GM13976 (cell line): ENCODE measurements around the gene TARDBP.
"Not testable (repeated sequence)": the region's sequence is repeated elsewhere in the genome, so short reads cannot be mapped to it uniquely, and the experiment has no call there.

Source experiments
- DNase-seq: peaks from one replicate; pipeline ENCODE4 v3.0.0; 2012; ENCODE audit warnings: low spot score
- in situ Hi-C: fragments of 300-500 bp; cut with MboI; formaldehyde crosslinking; loops from one replicate; pipeline ENCODE4 v1.12.0; 2022; ENCODE audit warnings: low sequenced_read_pairs, mixed read lengths, inconsistent platforms; ENCODE audit not compliant: unreplicated experiment
- TF ChIP-seq, protein P1 (sequence below): IDR thresholded peaks from 2 replicates; pipeline ENCODE4 v1.5.1; 2012; ENCODE audit warnings: borderline replicate concordance, mild to moderate bottlenecking; ENCODE audit not compliant: insufficient read depth; ENCODE audit errors: extremely low read depth, missing control alignments, control extremely low read depth

Gene TARDBP

DNA sequence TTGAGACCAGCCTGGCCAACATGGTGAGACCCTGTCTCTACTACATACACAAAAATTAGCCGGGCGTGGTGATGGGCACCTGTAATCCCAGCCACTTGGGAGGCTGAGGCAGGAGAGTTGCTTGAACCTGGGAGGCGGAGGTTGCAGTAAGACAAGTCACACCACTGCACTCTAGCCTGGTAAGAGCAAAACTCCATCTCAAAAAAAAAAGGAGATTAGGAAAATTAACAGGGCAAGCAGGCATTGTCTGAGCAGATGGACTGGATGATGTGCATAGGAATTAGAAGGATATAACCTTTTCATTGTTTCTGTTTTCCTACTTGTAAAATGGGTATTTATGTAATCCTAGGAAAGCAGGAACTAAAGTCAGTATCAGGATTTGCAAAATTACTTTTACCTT lies 15.6 kb downstream of the TARDBP start:
- TF ChIP-seq, protein P1, sequence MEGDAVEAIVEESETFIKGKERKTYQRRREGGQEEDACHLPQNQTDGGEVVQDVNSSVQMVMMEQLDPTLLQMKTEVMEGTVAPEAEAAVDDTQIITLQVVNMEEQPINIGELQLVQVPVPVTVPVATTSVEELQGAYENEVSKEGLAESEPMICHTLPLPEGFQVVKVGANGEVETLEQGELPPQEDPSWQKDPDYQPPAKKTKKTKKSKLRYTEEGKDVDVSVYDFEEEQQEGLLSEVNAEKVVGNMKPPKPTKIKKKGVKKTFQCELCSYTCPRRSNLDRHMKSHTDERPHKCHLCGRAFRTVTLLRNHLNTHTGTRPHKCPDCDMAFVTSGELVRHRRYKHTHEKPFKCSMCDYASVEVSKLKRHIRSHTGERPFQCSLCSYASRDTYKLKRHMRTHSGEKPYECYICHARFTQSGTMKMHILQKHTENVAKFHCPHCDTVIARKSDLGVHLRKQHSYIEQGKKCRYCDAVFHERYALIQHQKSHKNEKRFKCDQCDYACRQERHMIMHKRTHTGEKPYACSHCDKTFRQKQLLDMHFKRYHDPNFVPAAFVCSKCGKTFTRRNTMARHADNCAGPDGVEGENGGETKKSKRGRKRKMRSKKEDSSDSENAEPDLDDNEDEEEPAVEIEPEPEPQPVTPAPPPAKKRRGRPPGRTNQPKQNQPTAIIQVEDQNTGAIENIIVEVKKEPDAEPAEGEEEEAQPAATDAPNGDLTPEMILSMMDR: no peak
- in situ Hi-C loops: no loop called here
- DNase-seq: no peak

DNA sequence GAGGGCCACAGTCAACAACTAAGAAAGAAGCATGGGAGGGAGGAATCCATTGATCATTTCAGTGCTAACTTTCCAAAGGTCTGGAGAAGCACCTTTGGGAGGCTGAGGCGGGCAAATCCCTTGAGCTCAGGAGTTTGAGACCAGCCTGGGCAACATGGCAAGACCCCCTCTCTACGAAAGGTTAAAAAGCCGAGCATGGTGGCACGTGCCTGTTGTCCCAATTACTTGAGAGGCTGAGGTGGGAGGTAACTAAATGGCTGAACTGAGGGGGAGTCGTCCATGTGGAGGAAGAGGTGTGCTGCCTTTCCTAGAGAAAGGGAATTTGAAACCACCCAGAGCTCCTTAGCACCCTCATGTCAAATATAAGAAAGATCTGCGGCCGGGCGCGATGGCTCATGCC lies 18.4 kb downstream of the TARDBP start:
- in situ Hi-C loops: no loop called here
- TF ChIP-seq, protein P1: no peak

DNA sequence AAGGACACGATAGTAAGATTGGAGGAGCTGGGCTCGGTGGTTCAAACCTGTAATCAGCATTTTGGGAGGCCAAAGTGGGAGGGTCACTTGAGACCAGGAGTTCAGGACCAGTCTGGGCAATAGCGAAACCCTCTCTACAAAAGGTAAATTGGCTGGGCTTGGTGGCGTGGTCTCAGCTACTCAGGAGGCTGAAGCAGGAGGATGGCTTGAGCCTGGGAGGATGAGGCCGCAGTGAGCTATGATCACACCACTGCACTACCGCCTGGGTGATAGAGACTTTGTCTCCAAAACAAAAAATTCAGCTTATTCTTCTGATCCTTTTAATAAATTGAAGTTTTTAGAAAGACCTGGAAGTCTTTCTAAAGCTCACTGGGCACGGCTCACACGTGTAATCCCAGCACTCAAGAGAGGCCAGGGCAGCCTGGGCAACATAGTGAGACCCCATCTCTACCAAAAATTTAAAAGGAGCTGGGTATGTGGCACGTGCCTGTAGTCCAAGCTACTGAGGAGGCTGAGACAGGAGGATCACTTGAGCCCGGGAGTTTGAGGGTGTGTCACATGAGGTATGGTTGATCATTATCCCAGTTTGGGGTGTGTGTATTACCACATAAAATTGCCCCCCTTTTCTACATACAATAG lies 19.3 kb downstream of the TARDBP start:
- in situ Hi-C loops: no loop called here
- TF ChIP-seq, protein P1: no peak
- no peak for DNase-seq

More for the DNA sequence above, 18.4 kb downstream of the TARDBP start:
- DNase-seq: no peak

DNA sequence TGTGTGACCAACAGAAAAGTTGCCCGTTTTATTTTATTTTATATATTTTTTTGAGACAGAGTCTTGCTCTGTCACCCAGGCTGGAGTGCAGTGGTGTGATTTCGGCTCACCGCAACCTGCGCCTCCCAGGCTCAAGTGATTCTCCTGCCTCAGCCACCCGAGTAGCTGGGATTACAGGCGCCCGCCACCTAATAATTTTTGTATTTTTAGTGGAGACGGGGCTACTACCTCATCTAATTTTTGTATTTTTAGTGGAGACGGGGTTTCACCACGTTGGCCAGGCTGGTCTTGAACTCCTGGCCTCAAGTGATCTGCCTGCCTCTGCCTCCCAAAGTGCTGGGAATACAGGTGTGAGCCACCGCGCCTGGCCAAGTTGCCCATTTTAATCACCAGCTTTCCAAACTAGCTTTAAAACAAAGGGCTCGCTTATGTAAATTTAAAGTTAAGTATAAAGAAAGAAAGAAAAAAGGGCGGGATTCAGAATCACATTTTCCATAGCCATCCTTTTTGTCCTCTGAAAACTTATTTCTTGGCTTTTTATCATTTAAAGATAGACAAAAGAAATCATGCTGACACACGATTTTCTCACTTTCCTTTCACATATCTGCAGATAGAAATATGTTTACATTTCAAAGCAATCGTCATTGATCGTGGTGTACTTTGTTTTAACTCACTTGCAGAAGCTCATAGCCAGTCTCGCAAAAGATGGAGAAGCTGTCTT lies 24.7 kb downstream of the TARDBP start:
- in situ Hi-C loops, DNase-seq: not testable (repeated sequence)

DNA sequence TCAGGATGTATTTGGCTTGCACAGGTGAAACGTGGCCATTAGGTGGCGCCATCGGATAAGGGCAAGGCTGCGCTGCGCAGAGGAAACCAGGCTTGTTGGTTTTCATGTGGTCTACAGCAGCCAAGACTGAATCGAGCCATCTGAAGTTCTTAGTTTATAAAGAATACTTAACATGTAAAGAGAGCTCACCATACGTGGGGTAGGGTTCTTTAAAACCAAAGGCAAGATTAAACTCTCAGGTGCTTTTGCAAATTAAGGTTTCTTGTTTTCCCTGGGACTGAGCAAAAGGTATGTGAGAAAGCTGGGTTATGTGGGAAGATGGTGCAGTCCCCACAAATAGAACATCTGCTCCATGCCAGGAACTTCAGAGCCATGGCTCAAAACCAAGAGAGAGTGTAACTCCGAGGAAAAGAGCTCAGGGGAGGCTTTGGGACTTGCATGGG lies 25.3 kb downstream of the TARDBP start:
- DNase-seq: peak; percentile 92
- TF ChIP-seq, protein P1: peak; percentile 94
- in situ Hi-C loops: no loop called here

DNA sequence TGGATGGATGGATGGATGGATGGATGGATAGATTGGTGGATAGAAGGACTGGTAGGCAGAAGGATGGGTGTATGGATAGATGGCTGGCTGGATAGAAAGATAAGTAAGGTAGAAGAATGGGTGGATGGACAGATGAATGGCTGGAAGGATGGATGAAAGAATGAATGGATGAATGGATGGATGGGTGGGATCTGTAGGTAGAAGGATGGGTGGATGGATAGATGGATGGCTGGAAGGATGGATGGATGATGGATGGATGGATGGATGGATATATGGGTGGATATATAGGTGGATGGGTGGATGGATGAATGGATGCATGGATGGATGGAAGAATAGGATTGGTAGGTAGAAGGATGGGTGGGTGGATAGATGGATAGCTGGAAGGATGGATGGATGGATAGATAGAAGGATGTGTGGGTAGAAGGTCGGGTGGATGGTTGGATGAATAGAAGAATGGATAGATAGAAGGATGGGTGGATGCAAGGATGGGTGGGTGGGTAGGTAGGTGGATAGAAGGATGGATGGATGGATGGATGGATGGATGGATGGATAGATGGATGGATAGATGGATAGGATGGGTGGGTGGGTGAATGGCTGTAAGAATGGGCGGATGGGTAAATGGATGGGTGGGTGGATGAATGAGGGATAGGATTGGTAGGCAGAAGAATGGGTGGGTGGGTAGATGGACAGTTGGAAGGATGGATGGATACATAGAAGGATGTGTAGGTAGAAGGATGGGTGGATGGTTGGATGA lies 27.1 kb downstream of the TARDBP start:
- TF ChIP-seq, protein P1: no peak
- in situ Hi-C loops: no loop called here
- no peak for DNase-seq

DNA sequence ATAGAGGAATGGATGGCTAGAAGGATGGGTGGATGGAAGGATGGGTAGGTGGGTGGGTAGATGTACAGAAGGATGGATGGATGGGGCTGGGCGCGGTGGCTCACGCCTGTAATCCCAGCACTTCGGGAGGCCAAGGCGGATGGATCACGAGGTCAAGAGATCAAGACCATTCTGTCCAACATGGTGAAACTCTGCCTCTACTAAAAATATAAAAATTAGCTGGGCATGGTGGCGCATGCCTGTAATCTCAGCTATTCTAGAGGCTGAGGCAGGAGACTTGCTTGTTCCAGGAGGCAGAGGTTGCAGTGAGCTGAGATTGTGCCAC lies 27.6 kb downstream of the TARDBP start:
- in situ Hi-C loops, DNase-seq: not testable (repeated sequence)
